CD4-positive, alpha-beta T cell (primary cell): ENCODE results near the gene ROBO2. TPM values are rescaled to one million over a fixed set of nuclear protein-coding genes. Genes with fewer than 3 reads are reported as not detected.

Experiments used
- ATAC-seq: fragments of 200-7000 bp; cut with Tn5 transposase; one replicate; pipeline ENCODE4 v1.10.0; 2022; ENCODE audit warnings: mild to moderate bottlenecking; ENCODE audit not compliant: poor library complexity
- CTCF ChIA-PET: fragments of 350-600 bp; sonication (Branson Sonifier 250); formaldehyde crosslinking; loops from one replicate; lab custom pipeline; 2021; ENCODE audit warnings: antibody characterized with exemption, inconsistent platforms; lab: Charles Lee
- POLR2A ChIA-PET: fragments of 350-600 bp; sonication (Branson Sonifier 250); formaldehyde crosslinking; loops from one replicate; lab custom pipeline; 2021; ENCODE audit warnings: antibody characterized with exemption, inconsistent platforms; lab: Charles Lee
- DNase-seq, 14 experiments: peaks; one replicate each; pipeline ENCODE4 v3.0.0-alpha.2; 2013 to 2020; ENCODE audit warnings: mixed read lengths in 2 of 14
- H3K27ac ChIP-seq, 2 donors: one replicate each; pipeline versions ENCODE4 v1.5.1 to v1.7.0; 2013; ENCODE audit warnings: low read length in 2 of 2, low read depth in 1 of 2, mild to moderate bottlenecking in 1 of 2
- H3K27me3 ChIP-seq, 2 experiments: 1 replicate in 1 of 2; 2 replicates in 1 of 2; pipeline versions ENCODE4 v1.6.1 to v1.7.0; 2013; ENCODE audit warnings: low read length in 2 of 2, control low read depth in 1 of 2, mild to moderate bottlenecking in 1 of 2, moderate library complexity in 1 of 2; ENCODE audit not compliant: insufficient read depth in 2 of 2, control insufficient read depth in 1 of 2
- H3K36me3 ChIP-seq: one replicate; pipeline ENCODE4 v1.6.1; 2013; ENCODE audit warnings: low read length, control low read depth; ENCODE audit not compliant: insufficient read depth
- H3K4me1 ChIP-seq: one replicate; pipeline ENCODE4 v1.6.1; 2013; ENCODE audit warnings: low read length, control low read depth; ENCODE audit not compliant: insufficient read depth
- H3K4me3 ChIP-seq: one replicate; pipeline ENCODE4 v1.5.1; 2013; ENCODE audit warnings: mild to moderate bottlenecking, low read length, moderate library complexity
- H3K9me3 ChIP-seq, 2 experiments: 1 replicate in 1 of 2; 2 replicates in 1 of 2; pipeline versions ENCODE4 v1.6.1 to v1.7.0; 2013; ENCODE audit warnings: low read length in 2 of 2, mild to moderate bottlenecking in 2 of 2, control low read depth in 1 of 2, moderate library complexity in 1 of 2; ENCODE audit not compliant: control insufficient read depth in 1 of 2, insufficient read depth in 1 of 2
- H3K27ac Mint-ChIP-seq: one replicate; pipeline ENCODE4 v1.8.0; 2020; ENCODE audit warnings: mixed read lengths
- H3K27me3 Mint-ChIP-seq: one replicate; pipeline ENCODE4 v1.8.0; 2021; ENCODE audit warnings: mixed read lengths
- H3K36me3 Mint-ChIP-seq: one replicate; pipeline ENCODE4 v1.8.0; 2021; ENCODE audit warnings: low read depth, mixed read lengths
- H3K4me1 Mint-ChIP-seq: one replicate; pipeline ENCODE4 v1.8.0; 2021; ENCODE audit warnings: low read depth, mixed read lengths
- H3K4me3 Mint-ChIP-seq: one replicate; pipeline ENCODE4 v1.8.0; 2020; ENCODE audit warnings: mild to moderate bottlenecking, mixed read lengths
- H3K9me3 Mint-ChIP-seq: one replicate; pipeline ENCODE4 v1.8.0; 2020; ENCODE audit warnings: mixed read lengths
- intact Hi-C, 2 experiments: fragments of 100-400 bp; cut with DNase I in 1 of 2; cut with micrococcal nuclease in 1 of 2; formaldehyde crosslinking; loops; one replicate each; pipeline versions ENCODE4 v1.15.1 to v1.9.0; 2023 to 2025; cut with DNase I, micrococcal nuclease
- total RNA-seq, 174 experiments: library from RNA in 2 of 174; stranded (reverse) in 2 of 174; gene quantifications; one replicate each; pipeline ENCODE4 v1.2.3 and lab custom pipeline; 2021 to 2026
- TF ChIP-seq, protein P1 (sequence below): fragments of 200-600 bp; IDR thresholded peaks from one replicate; pipeline ENCODE4 v1.8.0; 2022; ENCODE audit warnings: antibody characterized with exemption, mild to moderate bottlenecking

Gene ROBO2
- total RNA-seq, 2 experiments from 2014 or later, result not detected

- Mint-ChIP-seq H3K9me3 (peaks cover 9% of the 10 kb centered on the region), H3K4me1 (no peaks in the 10 kb centered on the region), H3K27me3 (no peaks in the 10 kb centered on the region), H3K27ac (no peak overlapping the region), H3K36me3 (no peaks in the 10 kb centered on the region), H3K4me3 (no peak overlapping the region)
- H3K27ac ChIP-seq, result no peak overlapping the region
- POLR2A ChIA-PET, result no interaction called here
- no peaks in the 10 kb centered on the region for H3K4me1 ChIP-seq
- TF ChIP-seq, protein P1, sequence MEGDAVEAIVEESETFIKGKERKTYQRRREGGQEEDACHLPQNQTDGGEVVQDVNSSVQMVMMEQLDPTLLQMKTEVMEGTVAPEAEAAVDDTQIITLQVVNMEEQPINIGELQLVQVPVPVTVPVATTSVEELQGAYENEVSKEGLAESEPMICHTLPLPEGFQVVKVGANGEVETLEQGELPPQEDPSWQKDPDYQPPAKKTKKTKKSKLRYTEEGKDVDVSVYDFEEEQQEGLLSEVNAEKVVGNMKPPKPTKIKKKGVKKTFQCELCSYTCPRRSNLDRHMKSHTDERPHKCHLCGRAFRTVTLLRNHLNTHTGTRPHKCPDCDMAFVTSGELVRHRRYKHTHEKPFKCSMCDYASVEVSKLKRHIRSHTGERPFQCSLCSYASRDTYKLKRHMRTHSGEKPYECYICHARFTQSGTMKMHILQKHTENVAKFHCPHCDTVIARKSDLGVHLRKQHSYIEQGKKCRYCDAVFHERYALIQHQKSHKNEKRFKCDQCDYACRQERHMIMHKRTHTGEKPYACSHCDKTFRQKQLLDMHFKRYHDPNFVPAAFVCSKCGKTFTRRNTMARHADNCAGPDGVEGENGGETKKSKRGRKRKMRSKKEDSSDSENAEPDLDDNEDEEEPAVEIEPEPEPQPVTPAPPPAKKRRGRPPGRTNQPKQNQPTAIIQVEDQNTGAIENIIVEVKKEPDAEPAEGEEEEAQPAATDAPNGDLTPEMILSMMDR, result no peak
- no peaks in the 10 kb centered on the region for H3K27me3 ChIP-seq
- no peaks in the 10 kb centered on the region for H3K36me3 ChIP-seq
- intact Hi-C loops, result no loop called here
- no peaks in the 10 kb centered on the region for H3K9me3 ChIP-seq
- no peak overlapping the region for H3K4me3 ChIP-seq
- DNase-seq (no peak), ATAC-seq (no peak)
- CTCF ChIA-PET, result no interaction called here
These were observed 491.0 kb downstream of the ROBO2 start for GRCh38 chr3:77530870-77531269.

DNA sequence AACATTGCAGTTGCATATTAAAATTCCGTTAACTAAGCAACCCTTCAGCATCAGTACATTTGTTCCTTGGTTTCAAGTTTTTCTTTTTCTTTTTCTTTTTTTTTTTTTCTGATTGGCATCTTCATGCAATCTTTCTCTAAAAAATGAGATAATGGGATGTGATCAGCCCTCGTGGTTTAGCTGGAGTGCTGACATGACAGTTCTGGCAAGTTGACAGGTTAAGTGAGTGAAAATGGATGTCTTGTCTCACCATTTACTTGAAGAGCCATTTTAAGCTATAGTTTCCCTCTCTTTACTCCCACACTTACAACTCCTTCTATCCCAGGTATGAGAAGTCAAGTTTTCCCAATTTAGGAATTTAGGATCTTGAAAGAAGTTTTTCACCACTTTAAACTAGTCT, 495.2 kb downstream of the ROBO2 start:
- Mint-ChIP-seq H3K9me3 (peaks cover 16% of the 10 kb centered on the region), H3K4me1 (no peaks in the 10 kb centered on the region), H3K4me3 (no peak overlapping the region), H3K36me3 (no peaks in the 10 kb centered on the region), H3K27ac (no peak overlapping the region), H3K27me3 (no peaks in the 10 kb centered on the region)
- H3K27me3 ChIP-seq, result no peaks in the 10 kb centered on the region
- H3K9me3 ChIP-seq, result peaks cover 0 to 9% of the 10 kb centered on the region in 2 experiments
- no peaks in the 10 kb centered on the region for H3K4me1 ChIP-seq
- intact Hi-C loops, result no loop called here
- ChIA-PET CTCF (no interaction called here), POLR2A (no interaction called here)
- TF ChIP-seq, protein P1, result no peak
- ATAC-seq (no peak), DNase-seq (no peak)
- no peak overlapping the region for H3K27ac ChIP-seq
- H3K4me3 ChIP-seq, result no peak overlapping the region
- H3K36me3 ChIP-seq, result no peaks in the 10 kb centered on the region

GRCh38 chr3:77536038-77536775, 496.3 kb downstream of the ROBO2 start:
- no peaks in the 10 kb centered on the region for H3K4me1 ChIP-seq
- no peaks in the 10 kb centered on the region for H3K36me3 Mint-ChIP-seq
- H3K9me3 Mint-ChIP-seq, result peaks cover 14% of the 10 kb centered on the region
- no peak overlapping the region for H3K4me3 Mint-ChIP-seq
- ChIA-PET CTCF (no interaction called here), POLR2A (no interaction called here)
- H3K36me3 ChIP-seq, result no peaks in the 10 kb centered on the region
- H3K27ac Mint-ChIP-seq, result no peak overlapping the region
- H3K27me3 Mint-ChIP-seq, result no peaks in the 10 kb centered on the region
- TF ChIP-seq, protein P1, result no peak
- ATAC-seq (no peak), DNase-seq (no peak)
- H3K27ac ChIP-seq, result no peak overlapping the region
- intact Hi-C loops, result no loop called here
- peaks cover 0 to 9% of the 10 kb centered on the region in 2 experiments for H3K9me3 ChIP-seq
- no peaks in the 10 kb centered on the region for H3K4me1 Mint-ChIP-seq
- no peaks in the 10 kb centered on the region for H3K27me3 ChIP-seq
- H3K4me3 ChIP-seq, result no peak overlapping the region
